Measurements from ENCODE around the gene PLIN5.

The PLIN5 gene

DNA sequence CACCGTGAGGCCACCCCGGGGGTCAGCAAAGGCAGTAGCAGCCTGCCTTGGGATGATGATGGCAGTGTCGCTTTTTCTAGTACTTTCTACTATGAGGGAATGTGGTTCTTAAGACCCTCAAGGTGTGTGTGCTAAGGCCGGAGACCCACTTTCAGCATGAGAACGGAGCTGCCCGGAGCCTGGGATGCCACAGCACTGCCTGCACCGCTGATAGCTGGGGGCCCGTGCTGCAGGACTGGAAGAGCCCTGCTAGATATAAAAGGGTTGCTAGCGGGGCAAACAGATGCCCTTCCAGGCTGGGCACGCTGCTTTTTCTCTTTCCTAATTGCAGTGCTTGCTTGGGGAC is 31.2 kb downstream of the PLIN5 start:
- DNase-seq, result no peak

DNA sequence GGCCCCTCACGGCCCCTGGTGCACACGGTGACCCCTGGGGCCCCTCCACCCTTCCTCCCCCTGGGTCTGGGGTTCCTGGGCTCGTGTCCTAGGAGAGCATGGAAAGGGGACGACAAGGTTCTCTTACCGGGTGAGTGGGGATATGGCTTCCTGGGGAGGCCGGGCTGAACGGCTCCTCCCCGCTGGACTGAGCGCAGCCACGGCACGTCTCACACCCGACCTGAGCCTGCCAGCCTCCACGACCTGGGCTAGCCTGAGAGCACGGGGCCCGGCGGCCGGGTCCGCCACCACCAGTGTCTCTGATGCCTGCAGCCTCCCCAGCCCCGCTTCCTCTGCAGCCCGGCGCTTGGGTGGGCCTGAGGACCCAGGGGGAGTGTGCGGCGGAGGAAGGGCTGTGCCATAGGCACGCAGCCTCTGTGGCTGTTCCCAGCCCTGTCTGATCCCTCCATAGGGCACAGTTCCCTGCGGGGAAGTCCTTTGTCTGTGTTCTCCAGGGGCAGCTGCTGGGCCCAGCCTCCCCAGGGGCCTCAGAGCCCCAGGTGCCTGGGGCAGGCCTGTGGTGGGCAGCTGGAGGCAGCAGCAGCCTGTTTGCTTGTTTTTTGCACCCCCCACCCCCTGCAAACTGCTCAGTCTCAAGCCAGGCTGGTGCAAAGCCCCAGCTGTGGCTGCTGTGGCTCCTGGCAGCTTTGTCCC is 31.7 kb downstream of the PLIN5 start:
- no peak for DNase-seq

DNA sequence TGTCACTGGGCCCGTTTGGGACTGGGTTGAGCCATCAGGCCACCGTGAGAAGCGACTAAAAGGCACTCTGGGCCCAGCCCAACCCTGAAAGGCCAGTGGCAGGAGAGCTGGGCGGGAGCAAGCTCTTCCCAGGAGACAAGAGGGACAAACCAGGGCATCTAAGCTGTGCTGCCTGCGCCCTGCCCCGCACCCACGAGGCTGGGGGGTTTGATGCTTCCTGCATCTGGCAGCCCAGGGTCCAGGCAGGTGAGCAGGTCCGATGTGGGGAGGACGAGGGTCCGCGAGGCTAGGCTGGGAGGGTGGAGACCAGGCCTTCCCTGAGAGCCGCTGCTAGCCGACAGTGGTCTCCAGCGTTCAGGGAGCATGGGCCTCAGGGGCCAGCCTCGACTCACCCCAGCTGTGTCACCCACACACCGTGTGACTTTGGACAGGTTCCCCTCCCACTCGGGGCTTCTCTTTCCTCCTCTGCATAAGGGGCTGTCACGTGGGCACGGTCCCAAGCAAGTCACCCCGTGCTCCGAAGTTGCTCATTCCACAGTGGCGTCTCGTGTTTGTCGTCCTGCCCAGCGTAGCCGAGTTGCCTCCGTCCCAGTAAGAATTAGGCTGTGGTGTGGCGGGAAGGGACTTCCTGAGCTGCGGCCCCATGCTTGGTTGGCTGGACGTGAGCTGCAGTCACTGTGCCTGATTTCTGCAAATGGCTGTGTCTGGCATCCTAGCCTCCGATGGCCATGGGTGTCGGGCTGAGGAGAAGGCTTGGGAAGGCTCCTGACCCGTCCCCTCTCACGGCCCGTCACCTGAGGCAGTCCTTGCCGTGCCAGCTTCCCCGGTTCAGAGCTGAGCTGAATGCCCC is 32.5 kb downstream of the PLIN5 start:
- no peak for DNase-seq

DNA sequence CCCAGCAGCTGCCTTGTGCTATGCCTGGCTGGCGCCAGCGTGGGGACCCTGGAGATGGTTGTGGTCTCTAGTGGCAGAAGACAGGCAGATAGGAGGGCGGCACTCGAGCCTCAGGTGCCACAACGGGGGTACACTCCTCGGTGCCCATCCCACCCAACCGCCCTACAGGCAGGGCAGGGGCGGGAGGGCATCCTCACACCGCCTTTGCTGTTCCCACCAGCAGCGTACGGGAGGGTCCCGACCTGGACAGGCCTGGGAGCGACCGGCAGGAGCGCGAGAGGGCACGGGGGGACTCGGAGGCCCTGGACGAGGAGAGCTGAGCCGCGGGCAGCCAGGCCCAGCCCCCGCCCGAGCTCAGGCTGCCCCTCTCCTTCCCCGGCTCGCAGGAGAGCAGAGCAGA is 33.3 kb downstream of the PLIN5 start:
- DNase-seq, result no peak

DNA sequence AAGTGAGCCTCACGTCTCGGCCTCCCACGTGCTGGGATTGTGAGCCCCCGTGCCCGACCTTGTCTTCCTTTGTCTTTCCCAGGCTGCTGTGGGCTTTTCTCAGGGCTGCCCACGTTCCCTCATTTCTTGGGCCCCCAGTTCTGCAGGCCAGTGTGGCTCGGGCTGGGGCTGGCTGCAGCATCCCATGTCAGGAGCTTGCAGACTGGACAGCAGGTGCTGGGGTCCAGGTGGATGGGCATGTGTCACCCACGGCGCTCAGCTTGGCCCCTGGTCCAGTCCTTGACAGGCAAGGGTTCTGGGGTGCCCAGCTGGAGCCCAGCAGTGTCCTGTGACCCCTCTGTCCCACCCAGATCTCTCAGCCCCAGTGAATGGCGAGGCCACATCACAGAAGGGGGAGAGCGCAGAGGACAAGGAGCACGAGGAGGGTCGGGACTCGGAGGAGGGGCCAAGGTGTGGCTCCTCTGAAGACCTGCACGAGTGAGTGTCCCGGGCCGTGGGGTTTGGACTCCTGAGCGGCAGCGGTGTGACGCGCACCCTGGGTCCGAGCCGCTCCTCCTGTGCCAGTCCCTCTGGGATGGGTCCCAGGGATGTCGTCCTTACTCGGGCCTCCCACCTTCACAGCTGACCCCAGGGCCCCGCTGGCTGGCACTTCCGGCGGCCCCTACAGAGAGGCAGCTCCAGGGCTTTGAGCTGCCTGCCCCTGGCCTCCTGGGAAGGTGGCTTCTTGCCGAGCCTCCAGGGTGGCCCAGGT is 34.0 kb downstream of the PLIN5 start:
- no peak for DNase-seq

- no peak for DNase-seq
These were observed 35.2 kb downstream of the PLIN5 start for GRCh38 chr19:4499855-4500254.

DNA sequence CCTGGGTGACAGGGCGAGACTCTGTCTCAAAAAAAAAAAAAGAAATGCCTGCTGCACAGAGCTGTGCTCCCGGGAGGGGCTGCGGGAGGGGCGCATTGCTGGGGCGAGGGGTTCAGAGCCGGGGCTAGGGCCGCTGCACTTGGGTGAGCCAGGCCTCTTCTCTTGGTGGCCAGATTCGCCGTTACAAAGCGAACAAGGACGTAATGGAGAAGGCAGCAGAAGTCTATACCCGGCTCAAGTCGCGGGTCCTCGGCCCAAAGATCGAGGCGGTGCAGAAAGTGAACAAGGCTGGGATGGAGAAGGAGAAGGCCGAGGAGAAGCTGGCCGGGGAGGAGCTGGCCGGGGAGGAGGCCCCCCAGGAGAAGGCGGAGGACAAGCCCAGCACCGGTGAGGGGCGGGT is 35.7 kb downstream of the PLIN5 start:
- no peak for DNase-seq

- no peak for DNase-seq
These were observed 36.3 kb downstream of the PLIN5 start for GRCh38 chr19:4498694-4499093.

DNA sequence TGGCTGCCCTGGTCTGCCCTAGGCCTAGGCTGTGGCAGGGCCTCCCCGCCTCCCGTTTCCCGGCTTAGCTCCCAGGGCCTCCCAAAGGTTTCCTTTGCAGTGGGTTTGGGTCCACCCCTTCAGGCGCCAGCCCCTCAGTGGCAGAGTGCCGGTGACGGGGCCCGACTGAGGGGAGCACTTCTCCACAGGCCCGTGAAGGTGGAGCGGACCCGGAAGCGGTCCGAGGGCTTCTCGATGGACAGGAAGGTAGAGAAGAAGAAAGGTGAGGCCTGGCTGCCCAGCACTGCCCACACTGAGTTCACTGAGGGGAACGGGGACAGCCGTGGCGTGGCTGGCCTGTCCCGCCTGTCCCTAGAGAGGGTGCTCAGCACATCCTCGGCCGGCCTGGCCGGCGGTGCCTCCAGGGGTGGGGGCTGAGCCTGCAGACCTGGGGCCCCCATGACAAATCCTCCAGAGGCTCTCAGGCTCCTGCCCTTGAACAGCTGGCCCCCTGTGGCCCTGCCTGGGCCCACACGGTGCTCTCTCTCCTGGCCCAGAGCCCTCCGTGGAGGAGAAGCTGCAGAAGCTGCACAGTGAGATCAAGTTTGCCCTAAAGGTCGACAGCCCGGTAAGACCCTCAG is 37.1 kb downstream of the PLIN5 start:
- DNase-seq, result no peak

DNA sequence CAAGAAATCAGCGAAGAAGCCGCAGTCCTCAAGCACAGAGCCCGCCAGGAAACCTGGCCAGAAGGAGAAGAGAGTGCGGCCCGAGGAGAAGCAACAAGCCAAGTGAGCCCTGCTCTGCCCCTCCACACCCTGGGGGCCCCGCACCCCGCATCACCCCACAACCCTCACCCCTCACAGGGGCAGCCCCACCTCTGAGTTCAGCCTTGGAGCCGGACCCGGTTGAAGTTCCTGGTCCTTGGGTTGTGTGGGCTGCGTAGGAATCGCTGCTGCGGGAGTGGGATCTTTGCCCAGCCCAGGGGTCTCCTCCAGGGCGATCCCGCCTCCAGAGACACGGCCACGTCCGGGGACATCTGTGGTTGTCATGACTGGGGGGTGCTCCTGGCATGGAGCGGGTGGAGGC is 38.7 kb downstream of the PLIN5 start:
- DNase-seq, result no peak

GRCh38 chr19:4495471-4495870 is 39.6 kb downstream of the PLIN5 start:
- no peak for DNase-seq

DNA sequence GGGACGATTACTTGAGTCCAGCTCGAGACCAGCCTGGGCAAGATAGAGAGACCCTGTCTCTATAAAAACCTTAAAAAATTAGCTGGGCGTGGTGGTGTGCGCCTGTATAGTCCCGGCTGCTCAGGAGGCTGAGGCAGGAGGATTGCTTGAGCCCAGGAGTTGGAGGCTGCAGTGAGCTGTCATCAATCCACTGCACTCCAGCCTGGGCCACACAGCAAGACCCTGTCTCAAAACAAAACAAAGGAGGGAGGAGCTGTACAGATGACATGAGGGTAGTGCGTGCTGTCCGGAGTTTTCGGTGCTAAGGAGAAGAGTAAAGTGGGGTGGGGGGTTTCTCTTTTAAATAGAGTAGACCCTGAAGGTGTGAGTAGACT is 40.3 kb downstream of the PLIN5 start:
- DNase-seq, result no peak

- no peak for DNase-seq
These were observed 40.9 kb downstream of the PLIN5 start for GRCh38 chr19:4493929-4494690.

DNA sequence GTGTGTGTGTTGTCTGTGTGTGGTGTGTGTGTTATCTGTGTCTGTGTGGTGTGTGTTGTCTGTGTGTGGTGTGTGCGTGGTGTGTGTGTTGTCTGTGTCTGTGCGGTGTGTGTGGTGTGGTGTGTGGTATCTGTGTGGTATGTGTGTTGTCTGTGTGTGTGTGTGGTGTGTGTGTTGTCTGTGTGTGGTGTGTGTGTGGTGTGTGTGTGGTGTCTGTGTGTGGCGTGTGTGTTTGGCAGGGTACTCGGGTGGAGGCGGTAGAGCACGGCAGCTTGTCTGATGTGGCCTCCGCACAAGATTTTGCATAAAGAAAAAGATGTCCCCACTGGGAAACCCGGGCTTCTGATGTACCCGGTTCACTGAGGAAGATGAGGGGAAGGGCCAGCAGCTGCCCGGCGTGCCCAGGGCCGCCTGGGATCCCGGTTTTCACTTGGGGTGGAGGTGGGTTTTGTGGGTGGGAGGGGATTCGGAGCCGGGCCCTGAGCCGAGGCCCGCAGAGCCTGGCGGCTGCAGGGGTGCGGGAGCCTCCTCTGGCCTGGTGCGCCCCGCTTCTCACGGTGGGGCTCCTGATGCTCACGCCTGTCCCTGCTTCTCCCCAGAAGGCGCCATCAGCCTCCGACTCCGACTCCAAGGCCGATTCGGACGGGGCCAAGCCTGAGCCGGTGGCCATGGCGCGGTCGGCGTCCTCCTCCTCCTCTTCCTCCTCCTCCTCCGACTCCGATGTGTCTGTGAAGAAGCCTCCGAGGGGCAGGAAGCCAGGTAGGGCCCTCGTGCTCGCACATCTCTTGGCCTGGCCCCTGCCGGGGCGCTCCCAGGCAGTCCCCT is 41.7 kb downstream of the PLIN5 start:
- no peak for DNase-seq

- no peak for DNase-seq
These were observed 42.5 kb downstream of the PLIN5 start for GRCh38 chr19:4492337-4493103.

- DNase-seq, result no peak
These were observed 43.6 kb downstream of the PLIN5 start for GRCh38 chr19:4491446-4491845.

DNA sequence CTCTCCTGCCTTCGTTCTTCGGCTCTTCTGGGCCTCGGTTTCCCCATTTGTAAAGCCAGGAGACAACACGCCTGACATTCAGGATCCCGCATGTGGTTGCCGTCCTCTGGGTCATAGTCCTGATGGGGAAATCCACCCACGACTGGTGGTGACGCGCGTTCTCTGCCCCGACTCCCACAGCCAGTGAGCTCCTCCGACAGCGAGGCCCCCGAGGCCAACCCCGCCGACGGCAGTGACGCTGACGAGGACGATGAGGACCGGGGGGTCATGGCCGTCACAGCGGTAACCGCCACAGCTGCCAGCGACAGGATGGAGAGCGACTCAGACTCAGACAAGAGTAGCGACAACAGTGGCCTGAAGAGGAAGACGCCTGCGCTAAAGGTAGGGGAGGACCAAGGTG is 46.5 kb downstream of the PLIN5 start:
- no peak for DNase-seq

- no peak for DNase-seq
These were observed 47.5 kb downstream of the PLIN5 start for GRCh38 chr19:4487572-4487971.

DNA sequence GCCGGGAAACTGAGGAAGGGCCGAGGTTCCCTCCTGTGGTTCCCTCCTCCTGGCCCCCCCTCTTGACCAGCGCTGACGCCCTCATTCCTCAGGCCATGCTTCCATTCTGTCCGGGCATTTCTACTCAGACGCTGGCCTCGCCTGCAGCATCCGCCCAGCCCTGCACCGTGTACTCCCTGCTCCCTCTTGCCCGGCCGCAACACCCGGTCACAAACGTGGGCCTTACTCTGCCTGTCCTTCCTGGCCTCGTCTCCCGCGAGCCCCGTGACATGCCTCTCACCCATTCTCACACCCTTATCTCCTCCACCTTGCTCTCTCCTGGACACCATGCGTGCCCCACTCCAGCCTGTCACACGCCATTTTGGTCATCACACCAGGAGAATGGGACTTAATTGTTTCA is 51.6 kb downstream of the PLIN5 start:
- DNase-seq, result no peak

DNA sequence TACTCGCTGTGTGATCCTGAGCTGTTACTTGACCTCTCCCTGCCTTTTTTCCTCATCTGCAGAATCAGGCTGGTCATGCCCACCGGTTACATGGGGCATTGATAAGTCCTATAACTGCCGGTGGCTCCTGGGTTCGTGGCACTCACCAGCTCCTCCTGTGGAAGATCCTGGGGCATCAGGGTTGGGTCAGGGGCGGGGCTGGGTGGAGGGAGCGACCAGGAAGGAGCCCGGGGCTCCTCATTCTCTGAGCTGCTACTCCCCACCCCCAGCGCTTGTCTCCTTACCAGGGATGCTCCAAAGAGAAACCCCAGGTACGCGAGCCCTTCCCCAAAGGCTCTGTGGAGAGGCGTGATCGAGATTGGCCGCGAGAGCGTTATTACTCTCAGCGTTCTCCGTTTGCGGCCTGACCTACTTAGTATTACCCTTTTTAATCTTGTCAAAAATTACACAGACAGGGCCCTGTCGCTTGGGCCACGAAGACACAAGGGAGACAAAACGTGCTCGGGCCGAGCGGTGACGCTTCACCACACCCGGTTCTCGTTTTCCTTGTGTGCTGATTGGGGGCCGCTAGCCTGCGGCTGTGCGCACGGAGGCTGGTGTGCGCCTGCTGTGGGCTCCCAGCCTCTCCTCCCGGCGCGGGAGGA is 52.2 kb downstream of the PLIN5 start:
- DNase-seq, result no peak

All from stimulated activated CD4-positive, alpha-beta T cell treated with anti-CD3 and anti-CD28 coated beads, Interleukin-1b, Interleukin-23, amount 100 ng/mL, for 48 hours (primary cell).